ENCODE data around the gene NSDHL. TPM values are rescaled to one million over a fixed set of nuclear protein-coding genes. Genes with fewer than 3 reads are reported as not detected.
"Not testable (repeated sequence)": the region's sequence is repeated elsewhere in the genome, so short reads cannot be mapped to it uniquely, and the experiment has no call there.

NSDHL gene
- total RNA-seq (2014; rRNA removed; shearing (Covaris generic)) (8.3 and 11.2 TPM in 2 replicates), polyA plus RNA-seq (2016; fragmentation: Nextera tagmentation; extraction: Ambion mirVana) (24.0 and 25.2 TPM in 2 replicates)

GRCh38 chrX:152830312-152831305, at the start of gene NSDHL, which contains the start of gene CETN2:
Gene NSDHL (plus strand): TSS chrX:152831063. CDS start chrX:152846325, 15,262 bp downstream.
Gene CETN2 (minus strand): TSS chrX:152830757. CDS start chrX:152830710, 47 bp downstream.
- WGBS, 2 experiments (ENCODE audit: low coverage in 1 of 2, low lambda C conversion rate in 2 of 2, missing lambda C conversion rate in 2 of 2) = 0 to 2% methylated on average over 22 to 23 of the region's 71 CpGs
- Histone ChIP-seq H3K4me3 (peak within 1 kb of the TSS; percentile 95), H3K4me2 (ENCODE audit: unreplicated experiment) (peak within 1 kb of the TSS; percentile 86), H3K79me2 (ENCODE audit: insufficient read depth) (peaks cover 43% of the 10 kb centered on the region), H3K4me1 (ENCODE audit: insufficient read depth) (no peaks in the 10 kb centered on the region), H3K27me3 (replicated peaks; ENCODE audit: insufficient read depth) (no peaks in the 10 kb centered on the region), H3K9me3 (ENCODE audit: low read depth) (no peaks in the 10 kb centered on the region), H3K9ac (peak within 1 kb of the TSS; percentile 100), H4K20me1 (ENCODE audit: insufficient read depth) (no peaks in the 10 kb centered on the region), H3F3A (ENCODE audit: insufficient read depth) (no peaks in the 10 kb centered on the region), H3K9me2 (ENCODE audit: insufficient read depth) (no peaks in the 10 kb centered on the region), H3K27ac (peak within 1 kb of the TSS; percentile 95), H2AFZ (peak within 1 kb of the TSS; percentile 83), H3K36me3 (ENCODE audit: low read depth) (peaks cover 2% of the 10 kb centered on the region; the same call in 1 of the 2 replicates)
- in situ Hi-C loops (cut with MboI) = no loop called here
- DNase-seq = peak; percentile 94
- TF ChIP-seq EZH2phosphoT487 (IDR thresholded peaks at IDR 0.05; ENCODE audit: insufficient read depth, low read depth) = no peak
- no peak for TF ChIP-seq EZH2 (IDR thresholded peaks at IDR 0.05; ENCODE audit: insufficient read depth, poor library complexity, severe bottlenecking)

GRCh38 chrX:152787062-152787461, 43.8 kb upstream of the NSDHL start:
- H3K4me2 ChIP-seq (ENCODE audit: unreplicated experiment); H3K4me1 ChIP-seq (ENCODE audit: insufficient read depth); H3K9me2 ChIP-seq (ENCODE audit: insufficient read depth); H3K79me2 ChIP-seq (ENCODE audit: insufficient read depth); H4K20me1 ChIP-seq (ENCODE audit: insufficient read depth); H3K9ac ChIP-seq; H3K9me3 ChIP-seq (ENCODE audit: low read depth); H3K27ac ChIP-seq; H3K27me3 ChIP-seq (replicated peaks; ENCODE audit: insufficient read depth); H2AFZ ChIP-seq; H3F3A ChIP-seq (ENCODE audit: insufficient read depth); DNase-seq; in situ Hi-C loops (cut with MboI); H3K4me3 ChIP-seq; H3K36me3 ChIP-seq (ENCODE audit: low read depth): not testable (repeated sequence)
- no CpG with 5 or more reads among the region's 3 CpGs for WGBS, 2 experiments (ENCODE audit: low coverage in 1 of 2, low lambda C conversion rate in 2 of 2, missing lambda C conversion rate in 2 of 2)

- WGBS, 2 experiments (ENCODE audit: low coverage in 1 of 2, low lambda C conversion rate in 2 of 2, missing lambda C conversion rate in 2 of 2) = 0% methylated on average over 1 of the region's 1 CpG
- TF ChIP-seq EZH2phosphoT487 (IDR thresholded peaks at IDR 0.05; ENCODE audit: insufficient read depth, low read depth) = no peak
- no peak overlapping the region for H3K9ac ChIP-seq
- no peaks in the 10 kb centered on the region for H3K36me3 ChIP-seq (ENCODE audit: low read depth)
- no peak for DNase-seq
- no peak overlapping the region for H3K27ac ChIP-seq
- H2AFZ ChIP-seq = no peak overlapping the region
- H3K4me2 ChIP-seq (ENCODE audit: unreplicated experiment) = no peak overlapping the region
- no peaks in the 10 kb centered on the region for H3K79me2 ChIP-seq (ENCODE audit: insufficient read depth)
- H3K9me2 ChIP-seq (ENCODE audit: insufficient read depth) = no peaks in the 10 kb centered on the region
- H3K4me1 ChIP-seq (ENCODE audit: insufficient read depth) = no peaks in the 10 kb centered on the region
- in situ Hi-C loops (cut with MboI) = no loop called here
- no peaks in the 10 kb centered on the region for H3K9me3 ChIP-seq (ENCODE audit: low read depth)
- H3K4me3 ChIP-seq = no peak overlapping the region
- no peaks in the 10 kb centered on the region for H3F3A ChIP-seq (ENCODE audit: insufficient read depth)
- H3K27me3 ChIP-seq (replicated peaks; ENCODE audit: insufficient read depth) = no peaks in the 10 kb centered on the region
- no peaks in the 10 kb centered on the region for H4K20me1 ChIP-seq (ENCODE audit: insufficient read depth)
Measured at GRCh38 chrX:152798945-152799344, 31.9 kb upstream of the NSDHL start.

- WGBS, 2 experiments (ENCODE audit: low coverage in 1 of 2, low lambda C conversion rate in 2 of 2, missing lambda C conversion rate in 2 of 2) = 2 to 6% methylated on average over 4 of the region's 4 CpGs
- in situ Hi-C loops (cut with MboI) = loop anchor here (25.0 kb wide), 1 partner anchor 1044 kb away; no protein-coding TSS in a partner anchor
- Histone ChIP-seq H3K27me3 (replicated peaks; ENCODE audit: insufficient read depth) (no peaks in the 10 kb centered on the region), H3K4me3 (no peak overlapping the region), H3K9me3 (ENCODE audit: low read depth) (no peaks in the 10 kb centered on the region), H3K79me2 (ENCODE audit: insufficient read depth) (no peaks in the 10 kb centered on the region), H3F3A (ENCODE audit: insufficient read depth) (no peaks in the 10 kb centered on the region), H3K27ac (no peak overlapping the region), H3K4me1 (ENCODE audit: insufficient read depth) (no peaks in the 10 kb centered on the region), H3K36me3 (ENCODE audit: low read depth) (no peaks in the 10 kb centered on the region), H3K9ac (no peak overlapping the region), H4K20me1 (ENCODE audit: insufficient read depth) (no peaks in the 10 kb centered on the region), H3K9me2 (ENCODE audit: insufficient read depth) (no peaks in the 10 kb centered on the region), H2AFZ (no peak overlapping the region), H3K4me2 (ENCODE audit: unreplicated experiment) (no peak overlapping the region)
- DNase-seq = peak; percentile 7
- TF ChIP-seq EZH2phosphoT487 (IDR thresholded peaks at IDR 0.05; ENCODE audit: insufficient read depth, low read depth) (no peak), EZH2 (IDR thresholded peaks at IDR 0.05; ENCODE audit: insufficient read depth, poor library complexity, severe bottlenecking) (no peak)
Measured at GRCh38 chrX:152806035-152806434, 24.8 kb upstream of the NSDHL start.
